Left colon (tissue), 2 donors: ENCODE results near the gene ZFP3. TPM values are rescaled to one million over a fixed set of nuclear protein-coding genes. Genes with fewer than 3 reads are reported as not detected.
"Not testable (repeated sequence)": the region's sequence is repeated elsewhere in the genome, so short reads cannot be mapped to it uniquely, and the experiment has no call there.

Experiments used
- ATAC-seq: fragments of 200-7000 bp; cut with Tn5 transposase; one replicate; pipeline ENCODE4 v1.9.1; 2020; ENCODE audit warnings: mild to moderate bottlenecking, moderate library complexity
- DNase-seq, 2 donors: peaks; one replicate each; pipeline ENCODE4 v3.0.0-alpha.2; 2020
- intact Hi-C, 2 donors: fragments of 100-400 bp; cut with DNase I in 1 of 2; cut with micrococcal nuclease in 1 of 2; formaldehyde crosslinking; loops; one replicate each; pipeline versions ENCODE4 v1.11.2 to v1.14.0; 2022; cut with DNase I, micrococcal nuclease
- total RNA-seq, 2 donors: library from RNA; stranded (reverse); fragmentation: NEBNext Ultra II Directional; extraction: Animal tissue kit (Norgen Biotek cat#: 25700); gene quantifications; one replicate each; pipeline ENCODE4 v1.2.1, GENCODE V29; 2021
- donor health status: DM: no; HTN: no; CAD: no.
- donor health status: DM: yes; HTN: yes; CAD: no.

Gene ZFP3
- total RNA-seq, 2 donors from 2014 or later, result 8.0 to 8.6 TPM

- intact Hi-C loops, result no loop called here
- ATAC-seq, result no peak
- no peak for DNase-seq
These were observed 8.5 kb upstream of the ZFP3 start for GRCh38 chr17:5069724-5070123.

- ATAC-seq, intact Hi-C loops, DNase-seq: not testable (repeated sequence)
These were observed 2.8 kb upstream of the ZFP3 start for GRCh38 chr17:5075472-5075871.

GRCh38 chr17:5077275-5077674 is 992 bp upstream of the ZFP3 start:
- intact Hi-C loops, ATAC-seq: not testable (repeated sequence)
- DNase-seq, result peak in 1 of 2 donors; percentile 9

- ATAC-seq (peak; percentile 3), DNase-seq (no peak)
- intact Hi-C loops, result no loop called here
These were observed 524 bp upstream of the ZFP3 start for GRCh38 chr17:5077781-5078105.

- ATAC-seq (no peak), DNase-seq (no peak)
- intact Hi-C loops, result no loop called here
These were observed 2.3 kb downstream of the ZFP3 start for GRCh38 chr17:5080591-5080990.

- intact Hi-C loops, result no loop called here
- ATAC-seq, result no peak
- no peak for DNase-seq
These were observed 14.1 kb downstream of the ZFP3 start for GRCh38 chr17:5092218-5093010.

GRCh38 chr17:5096731-5097100 is 18.4 kb downstream of the ZFP3 start:
- ATAC-seq (no peak), DNase-seq (no peak)
- intact Hi-C loops, result no loop called here

- intact Hi-C loops, result no loop called here
- DNase-seq, result peak; percentile 43 to 58
- ATAC-seq, result peak; percentile 26
These were observed 19.0 kb downstream of the ZFP3 start for GRCh38 chr17:5097101-5097834.

- no peak for DNase-seq
- intact Hi-C loops, result no loop called here
- no peak for ATAC-seq
These were observed 21.0 kb downstream of the ZFP3 start for GRCh38 chr17:5099271-5099670.

GRCh38 chr17:5100832-5101231 is 22.6 kb downstream of the ZFP3 start:
- ATAC-seq, result no peak
- intact Hi-C loops, result no loop called here

GRCh38 chr17:5110816-5111215 is 32.5 kb downstream of the ZFP3 start:
- intact Hi-C loops, result no loop called here
- ATAC-seq (no peak), DNase-seq (no peak)

More at GRCh38 chr17:5100832-5101231, 22.6 kb downstream of the ZFP3 start:
- DNase-seq, result no peak

GRCh38 chr17:5111402-5112204 is 33.3 kb downstream of the ZFP3 start, which contains the start of gene ZNF232:
ZNF232 (minus strand) TSS chr17:5111878; CDS start chr17:5111822, 56 bp downstream.
- intact Hi-C loops, result no loop called here
- ATAC-seq (peak; percentile 95), DNase-seq (peak; percentile 96 to 97)

- intact Hi-C loops, result no loop called here
- ATAC-seq, result no peak
- DNase-seq, result no peak
These were observed 37.7 kb downstream of the ZFP3 start, which contains the start of gene USP6 for GRCh38 chr17:5115673-5116651. USP6 (plus strand) TSS chr17:5116032; CDS start chr17:5130368, 14,336 bp downstream.

GRCh38 chr17:5118219-5118618 is 40.0 kb downstream of the ZFP3 start:
- DNase-seq (no peak), ATAC-seq (no peak)
- intact Hi-C loops, result no loop called here

GRCh38 chr17:5120036-5120435 is 41.8 kb downstream of the ZFP3 start:
- no peak for DNase-seq
- ATAC-seq, result no peak
- intact Hi-C loops, result no loop called here

GRCh38 chr17:5120436-5121185 is 42.3 kb downstream of the ZFP3 start:
- peak in 1 of 2 donors; percentile 4 for DNase-seq
- ATAC-seq, intact Hi-C loops: not testable (repeated sequence)

- ATAC-seq (no peak), DNase-seq (peak in 1 of 2 donors; percentile 10)
- intact Hi-C loops, result no loop called here
These were observed 43.0 kb downstream of the ZFP3 start for GRCh38 chr17:5121186-5121841.
